ENCODE data around the gene CSNK2A3. TPM values are rescaled to one million over a fixed set of nuclear protein-coding genes. Genes with fewer than 3 reads are reported as not detected.

Gene CSNK2A3
- total and polyA plus RNA-seq, 2 of the 13 experiments (the other 11 are each of a cell fraction or from before 2014, with no cell fraction given), result 1.7 to 3.5 TPM

- TF ChIP-seq ZNF318 (CRISPR knock-in tag; IDR thresholded peaks at IDR 0.05), result no peak
- no peak for TF ChIP-seq SOX13 (IDR thresholded peaks at IDR 0.05)
- no peak for TF ChIP-seq SOX13 (CRISPR knock-in tag; conservative IDR thresholded peaks at IDR 0.05 in 1 of 2, IDR thresholded peaks at IDR 0.05 in 1 of 2)
- no peak for TF ChIP-seq ZNF572 (CRISPR knock-in tag; IDR thresholded peaks at IDR 0.05)
- no peak for TF ChIP-seq ZMYM4 (CRISPR knock-in tag; IDR thresholded peaks at IDR 0.05)
- TF ChIP-seq SNAPC4 (CRISPR knock-in tag; IDR thresholded peaks at IDR 0.05), result no peak
- no peak for TF ChIP-seq TOE1 (CRISPR knock-in tag; IDR thresholded peaks at IDR 0.05)
- TF ChIP-seq SIN3B (IDR thresholded peaks at IDR 0.05; ENCODE audit: low read length), result no peak
- no peak for TF ChIP-seq TGIF2 (CRISPR knock-in tag; IDR thresholded peaks at IDR 0.05)
- no peak for TF ChIP-seq FOXC1 (CRISPR knock-in tag; IDR thresholded peaks at IDR 0.05; ENCODE audit: borderline replicate concordance)
- TF ChIP-seq ZNF597 (CRISPR knock-in tag; IDR thresholded peaks at IDR 0.05), result no peak
- TF ChIP-seq FOXA3 (CRISPR knock-in tag; IDR thresholded peaks at IDR 0.05), result no peak
- TF ChIP-seq DPF2 (CRISPR knock-in tag; IDR thresholded peaks at IDR 0.05; ENCODE audit: borderline replicate concordance, low read depth), result no peak
- no peak for TF ChIP-seq SMC3 (IDR thresholded peaks at IDR 0.05; ENCODE audit: low read length)
- no peak for TF ChIP-seq NFIB (CRISPR knock-in tag; IDR thresholded peaks at IDR 0.05; ENCODE audit: borderline replicate concordance)
- TF ChIP-seq ZNF382 (CRISPR knock-in tag; IDR thresholded peaks at IDR 0.05; ENCODE audit: borderline replicate concordance), result no peak
Observed at GRCh38 chr11:11401960-11402535, 49.0 kb upstream of the CSNK2A3 start (continued).

Measured in HepG2 (cell line).